Activated T-cell treated with anti-CD3 and anti-CD28 coated beads, Interleukin-2, amount 50 U/mL, for 1 hour (primary cell): ENCODE results near the gene SMAD2.
"Not testable (repeated sequence)": the region's sequence is repeated elsewhere in the genome, so short reads cannot be mapped to it uniquely, and the experiment has no call there.

Experiments
- DNase-seq: peaks from one replicate; pipeline ENCODE4 v3.0.0-alpha.2; 2020

SMAD2 gene

GRCh38 chr18:47930199-47930930 lies at the start of gene SMAD2:
Gene SMAD2 (minus strand): TSS chr18:47930659. CDS start chr18:47896756, 33,903 bp downstream.
- DNase-seq, result peak; percentile 81

DNA sequence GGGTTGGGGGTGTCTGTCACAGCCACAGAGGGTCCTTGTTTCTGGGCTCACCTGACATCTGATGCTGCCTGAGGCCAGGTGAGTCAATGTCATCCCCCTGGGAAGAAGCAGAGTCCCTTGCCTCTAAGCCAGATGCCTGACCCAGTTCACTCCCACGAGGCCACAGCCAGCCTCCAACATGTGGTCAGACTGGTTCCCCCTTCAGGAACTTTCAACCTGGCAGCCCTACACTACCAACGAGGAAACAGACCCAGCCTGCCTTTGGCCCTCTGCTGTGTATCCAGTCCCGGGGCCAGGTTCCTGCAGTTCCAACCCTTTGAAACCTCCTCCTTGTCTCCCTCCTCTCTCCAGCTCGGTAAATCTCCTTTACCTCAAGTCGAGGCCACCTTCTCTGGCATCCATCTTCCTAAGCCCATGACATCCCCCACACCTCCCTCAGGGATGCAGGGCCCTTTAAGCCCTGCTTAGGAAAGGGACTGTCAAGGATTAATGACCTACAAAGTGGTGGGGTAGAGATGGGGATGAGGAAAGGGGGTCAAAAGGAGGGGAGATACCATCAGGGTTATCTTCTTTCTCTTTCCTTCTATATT lies 49.2 kb upstream of the SMAD2 start:
- no peak for DNase-seq

- no peak for DNase-seq
Observed at GRCh38 chr18:47978603-47979002, 48.1 kb upstream of the SMAD2 start.

DNA sequence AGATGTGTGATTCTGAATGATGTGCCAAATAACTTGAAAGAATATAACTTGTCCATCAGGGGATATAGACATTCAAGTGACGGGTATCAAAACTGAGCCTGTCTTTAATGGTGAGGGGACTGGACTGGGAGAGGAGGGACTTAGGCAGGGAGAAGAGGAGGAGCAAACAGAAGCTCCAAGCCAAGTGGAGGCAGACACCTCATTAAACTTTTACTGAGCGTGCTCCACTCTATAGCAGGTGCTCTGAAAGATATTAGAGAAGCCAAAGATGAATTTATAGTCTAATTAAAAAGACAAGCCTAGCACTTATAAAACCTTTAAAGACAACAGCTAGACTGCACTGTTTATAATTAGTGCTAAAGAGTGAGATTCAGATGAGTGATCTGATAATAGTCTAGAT lies 47.7 kb upstream of the SMAD2 start:
- DNase-seq, result no peak

DNA sequence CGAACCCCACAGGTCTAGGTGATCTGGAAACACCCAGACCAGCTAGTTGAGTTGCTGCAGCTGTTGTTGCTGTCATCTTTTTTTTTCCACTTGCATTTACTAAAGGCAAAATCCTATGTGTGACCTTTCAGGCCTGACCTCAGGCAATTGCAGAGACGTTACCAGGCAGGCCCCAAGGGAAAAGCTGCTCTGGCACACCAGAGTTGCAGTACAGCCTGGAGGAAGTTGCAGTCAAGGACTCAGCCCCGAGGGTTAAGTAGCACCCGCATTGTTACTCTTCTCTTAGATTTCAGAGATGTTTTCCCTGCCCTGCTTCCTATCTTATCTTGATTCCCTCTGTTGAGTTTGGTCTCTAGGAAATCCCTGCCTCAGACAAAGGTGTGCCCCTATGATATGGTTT lies 45.2 kb upstream of the SMAD2 start:
- no peak for DNase-seq

DNA sequence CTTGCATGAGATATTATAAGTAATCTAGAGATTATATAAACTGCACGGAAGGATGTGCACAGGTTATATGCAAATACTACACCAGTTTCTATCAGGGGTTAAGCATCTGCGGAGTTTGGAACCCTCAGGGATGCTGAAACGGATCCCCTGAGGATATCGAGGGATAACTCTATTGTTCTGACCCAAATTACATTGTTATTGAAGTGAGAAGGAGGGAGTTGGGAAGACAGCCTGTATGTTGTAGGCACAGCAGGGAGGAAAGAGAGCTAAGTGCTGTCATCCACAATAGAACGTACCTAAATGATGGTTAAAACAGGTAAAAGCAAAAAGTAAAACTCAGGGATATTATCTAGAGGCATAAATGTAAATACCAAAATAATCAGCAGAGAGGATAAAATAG lies 44.6 kb upstream of the SMAD2 start:
- DNase-seq, result no peak

- no peak for DNase-seq
Observed at GRCh38 chr18:47970664-47971531, 40.4 kb upstream of the SMAD2 start.

- DNase-seq, result no peak
Observed at GRCh38 chr18:47969816-47970215, 39.4 kb upstream of the SMAD2 start.

DNA sequence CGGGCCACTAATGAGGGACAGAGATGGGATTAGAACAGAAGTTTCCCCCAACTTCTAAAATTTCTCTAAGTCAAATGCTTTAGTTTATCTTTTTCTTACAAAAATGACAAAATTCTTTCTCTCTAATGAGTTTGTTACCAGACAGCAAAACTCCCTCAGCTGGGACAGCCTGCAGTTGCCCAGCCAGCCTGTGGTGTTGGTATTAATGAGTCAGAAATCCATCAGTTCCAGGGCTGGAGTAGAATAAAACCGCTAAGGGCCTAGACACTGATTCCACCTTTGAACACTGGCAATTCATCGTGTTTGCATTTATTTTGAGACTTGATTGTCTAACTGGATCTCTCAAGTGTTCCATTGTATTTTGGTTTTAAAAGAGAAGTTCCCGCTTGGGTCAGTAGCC lies 38.3 kb upstream of the SMAD2 start:
- no peak for DNase-seq

GRCh38 chr18:47968006-47968676 lies 37.7 kb upstream of the SMAD2 start:
- DNase-seq, result no peak

DNA sequence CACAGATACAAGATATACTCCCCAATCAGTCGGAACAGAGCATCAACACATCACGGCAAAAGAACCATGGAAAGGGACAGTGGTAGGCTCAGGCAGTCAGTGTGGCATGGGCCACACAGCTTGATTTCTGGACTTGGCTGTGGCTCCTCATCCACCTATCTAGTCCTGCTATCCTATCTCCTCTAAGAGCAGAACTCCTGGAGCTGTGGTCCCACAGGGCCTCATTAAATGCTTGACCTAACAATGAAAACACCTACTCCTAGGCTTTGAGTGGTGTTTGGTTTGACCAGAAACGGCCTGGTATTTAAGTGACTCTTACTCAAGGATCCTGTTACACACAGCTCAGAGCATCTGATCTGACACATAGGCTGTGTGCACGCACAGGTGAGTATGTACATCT lies 33.6 kb upstream of the SMAD2 start:
- DNase-seq, result no peak

GRCh38 chr18:47961003-47961402 lies 30.5 kb upstream of the SMAD2 start:
- not testable (repeated sequence) for DNase-seq

GRCh38 chr18:47953471-47953931 lies 23.0 kb upstream of the SMAD2 start:
- DNase-seq, result no peak

- no peak for DNase-seq
Observed at GRCh38 chr18:47950511-47950910, 20.1 kb upstream of the SMAD2 start.

DNA sequence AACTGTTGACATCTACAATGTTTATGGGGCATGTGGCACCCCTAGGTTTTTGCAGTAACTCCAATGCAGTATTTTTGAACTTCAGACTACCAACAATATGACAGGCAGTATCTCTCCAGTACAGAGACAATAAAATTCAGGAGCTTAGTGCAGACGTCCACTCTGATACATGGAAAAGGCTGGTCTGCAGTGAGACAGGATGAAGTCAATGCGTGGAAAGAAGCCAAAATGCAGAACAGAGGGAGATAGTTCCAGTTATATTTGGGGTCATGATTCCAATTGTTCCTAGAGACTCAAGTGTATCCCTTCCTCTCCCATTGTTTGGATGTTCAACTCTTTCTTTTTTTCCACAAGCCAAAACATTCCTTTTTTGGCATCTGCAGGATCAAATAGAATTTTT lies 18.7 kb upstream of the SMAD2 start:
- no peak for DNase-seq

DNA sequence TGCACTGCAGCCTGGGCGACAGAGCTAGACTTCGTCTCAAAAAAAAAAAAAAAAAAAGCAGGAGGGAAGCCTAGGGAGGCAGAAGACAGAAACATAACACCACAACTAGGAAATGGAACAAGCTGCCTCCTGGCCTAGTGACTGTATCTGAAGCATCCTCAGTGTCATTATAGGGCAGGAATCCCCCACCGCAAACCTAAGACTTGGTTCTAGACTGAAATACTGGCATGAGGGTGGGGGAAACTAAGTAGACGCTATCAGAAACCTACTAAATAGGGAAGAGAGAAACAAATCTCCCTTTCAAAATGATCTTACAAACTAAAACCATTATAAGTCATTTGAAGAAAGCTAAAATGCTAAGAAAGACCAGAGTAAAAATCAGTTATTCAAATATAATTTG lies 16.4 kb upstream of the SMAD2 start:
- DNase-seq, result no peak

GRCh38 chr18:47944972-47945852 lies 14.8 kb upstream of the SMAD2 start:
- DNase-seq, result no peak

DNA sequence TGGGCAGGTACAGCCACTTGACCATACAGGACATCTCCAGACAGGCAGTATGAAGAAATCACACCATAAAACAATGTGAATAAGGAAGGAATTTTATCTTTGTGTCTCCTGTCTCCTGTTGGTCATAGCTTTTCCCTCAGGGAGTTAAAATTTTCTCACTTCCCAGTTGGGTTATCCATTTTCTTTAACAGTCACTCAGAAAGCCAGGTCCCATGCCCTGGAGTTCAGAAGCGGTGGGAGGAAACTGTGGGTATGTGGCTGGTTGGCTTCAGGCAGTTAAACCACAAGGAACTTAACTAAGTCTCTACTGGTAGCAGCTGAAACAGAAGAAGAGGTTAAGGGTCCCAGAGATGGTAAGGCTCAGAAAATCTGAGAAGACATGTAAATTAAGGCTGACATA lies 6.5 kb upstream of the SMAD2 start:
- no peak for DNase-seq

GRCh38 chr18:47935321-47936055 lies 5.0 kb upstream of the SMAD2 start:
- no peak for DNase-seq

DNA sequence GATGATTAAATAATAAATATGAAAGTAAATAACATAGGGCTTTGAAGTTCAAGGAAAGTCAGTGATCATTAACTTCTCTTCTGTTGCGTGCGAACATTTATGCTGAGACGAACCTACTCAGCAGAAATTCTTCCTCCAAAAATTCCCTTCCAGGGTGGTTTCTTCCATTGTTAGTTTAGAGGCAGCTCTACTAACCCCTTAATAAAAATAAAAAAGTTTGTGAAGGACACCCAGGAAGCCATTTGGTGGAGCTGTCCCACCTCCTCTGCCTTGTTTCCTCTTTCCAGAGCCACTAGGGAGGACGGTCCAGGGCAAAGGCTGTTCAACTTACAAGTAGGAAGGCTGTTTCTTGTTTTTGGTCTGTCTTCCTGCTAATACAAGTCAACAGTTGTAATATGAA lies 2.1 kb upstream of the SMAD2 start:
- DNase-seq, result no peak

DNA sequence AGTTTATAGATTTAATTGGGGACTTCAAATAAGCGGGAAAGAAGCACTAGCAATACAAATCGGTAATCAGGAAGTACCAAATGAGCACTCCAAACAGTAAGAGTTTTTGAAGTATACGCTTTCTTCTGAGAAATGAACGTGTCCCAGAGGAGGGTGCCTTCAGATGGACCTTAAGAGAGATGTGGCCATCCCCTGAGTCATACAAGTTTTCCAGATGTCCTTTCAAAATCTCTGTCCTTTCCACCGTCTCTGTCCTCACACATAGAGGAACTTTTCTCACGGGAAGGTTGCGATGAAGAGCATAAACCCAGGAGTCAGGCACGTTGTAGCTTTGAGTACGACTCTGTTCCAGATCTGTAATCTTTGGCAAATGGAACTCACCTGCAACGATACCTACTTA lies 1.7 kb upstream of the SMAD2 start:
- no peak for DNase-seq
